ENCODE results near the gene PRAF2. TPM values are rescaled to one million over a fixed set of nuclear protein-coding genes. Genes with fewer than 3 reads are reported as not detected.

PRAF2 gene
- total and polyA plus RNA-seq, 2 experiments from 2014 or later = 6.7 to 59.7 TPM

GRCh38 chrX:49117581-49117980, 43.8 kb upstream of the PRAF2 start:
- WGBS (ENCODE audit: low lambda C conversion rate, missing lambda C conversion rate) = 80% methylated on average over 6 of the region's 6 CpGs

GRCh38 chrX:49116716-49117115, 42.9 kb upstream of the PRAF2 start:
- DNase-seq (ENCODE audit: low spot score) = no peak
- Histone ChIP-seq H4K20me1 (ENCODE audit: insufficient read depth, poor library complexity, severe bottlenecking) (no peaks in the 10 kb centered on the region), H3K27me3 (no peaks in the 10 kb centered on the region), H3K79me2 (no peaks in the 10 kb centered on the region), H2AFZ (no peak overlapping the region), H3K36me3 (replicated peaks; ENCODE audit: insufficient read depth, low read depth) (no peaks in the 10 kb centered on the region), H3K4me1 (ENCODE audit: insufficient read depth) (no peaks in the 10 kb centered on the region), H3K4me2 (no peak overlapping the region), H3K9me2 (replicated peaks; ENCODE audit: insufficient read depth) (no peaks in the 10 kb centered on the region), H3K9me3 (ENCODE audit: low read depth) (no peaks in the 10 kb centered on the region), H3K4me3 (no peak overlapping the region), H3K27ac (no peak overlapping the region)
- WGBS (ENCODE audit: low lambda C conversion rate, missing lambda C conversion rate) = 68% methylated on average over 5 of the region's 5 CpGs
- TF ChIP-seq EZH2 (IDR thresholded peaks at IDR 0.05; ENCODE audit: borderline replicate concordance) (no peak), CTCF (IDR thresholded peaks at IDR 0.05; ENCODE audit: poor library complexity) (no peak), EZH2phosphoT487 (IDR thresholded peaks at IDR 0.05; ENCODE audit: low read depth, severe bottlenecking, unreplicated experiment) (no peak)

More at GRCh38 chrX:49117581-49117980, 43.8 kb upstream of the PRAF2 start:
- H3K27me3 ChIP-seq = no peaks in the 10 kb centered on the region
- no peaks in the 10 kb centered on the region for H3K4me1 ChIP-seq (ENCODE audit: insufficient read depth)
- H2AFZ ChIP-seq = no peak overlapping the region
- H3K4me3 ChIP-seq = no peak overlapping the region
- no peaks in the 10 kb centered on the region for H3K36me3 ChIP-seq (replicated peaks; ENCODE audit: insufficient read depth, low read depth)
- no peaks in the 10 kb centered on the region for H4K20me1 ChIP-seq (ENCODE audit: insufficient read depth, poor library complexity, severe bottlenecking)
- H3K4me2 ChIP-seq = no peak overlapping the region
- H3K79me2 ChIP-seq = peaks cover 2% of the 10 kb centered on the region
- H3K9me2 ChIP-seq (replicated peaks; ENCODE audit: insufficient read depth) = no peaks in the 10 kb centered on the region
- no peak for TF ChIP-seq CTCF (IDR thresholded peaks at IDR 0.05; ENCODE audit: poor library complexity)
- TF ChIP-seq EZH2 (IDR thresholded peaks at IDR 0.05; ENCODE audit: borderline replicate concordance) = no peak
- no peak for TF ChIP-seq EZH2phosphoT487 (IDR thresholded peaks at IDR 0.05; ENCODE audit: low read depth, severe bottlenecking, unreplicated experiment)
- DNase-seq (ENCODE audit: low spot score) = no peak
- no peaks in the 10 kb centered on the region for H3K9me3 ChIP-seq (ENCODE audit: low read depth)
- H3K27ac ChIP-seq = no peak overlapping the region

- H3K27me3 ChIP-seq = no peaks in the 10 kb centered on the region
- no peaks in the 10 kb centered on the region for H3K9me2 ChIP-seq (replicated peaks; ENCODE audit: insufficient read depth)
- WGBS (ENCODE audit: low lambda C conversion rate, missing lambda C conversion rate) = 82% methylated on average over 8 of the region's 8 CpGs
- H4K20me1 ChIP-seq (ENCODE audit: insufficient read depth, poor library complexity, severe bottlenecking) = no peaks in the 10 kb centered on the region
- DNase-seq (ENCODE audit: low spot score) = no peak
- H3K4me1 ChIP-seq (ENCODE audit: insufficient read depth) = no peaks in the 10 kb centered on the region
- TF ChIP-seq CTCF (IDR thresholded peaks at IDR 0.05; ENCODE audit: poor library complexity) (no peak), EZH2phosphoT487 (IDR thresholded peaks at IDR 0.05; ENCODE audit: low read depth, severe bottlenecking, unreplicated experiment) (no peak), EZH2 (IDR thresholded peaks at IDR 0.05; ENCODE audit: borderline replicate concordance) (no peak)
- no peaks in the 10 kb centered on the region for H3K36me3 ChIP-seq (replicated peaks; ENCODE audit: insufficient read depth, low read depth)
- no peak overlapping the region for H2AFZ ChIP-seq
- no peak overlapping the region for H3K4me2 ChIP-seq
- H3K27ac ChIP-seq = no peak overlapping the region
- no peaks in the 10 kb centered on the region for H3K79me2 ChIP-seq
- no peaks in the 10 kb centered on the region for H3K9me3 ChIP-seq (ENCODE audit: low read depth)
- H3K4me3 ChIP-seq = no peak overlapping the region
Observed at GRCh38 chrX:49116076-49116475, 42.3 kb upstream of the PRAF2 start.

- no peaks in the 10 kb centered on the region for H3K4me1 ChIP-seq (ENCODE audit: insufficient read depth)
- WGBS (ENCODE audit: low lambda C conversion rate, missing lambda C conversion rate) = 71% methylated on average over 3 of the region's 3 CpGs
- H3K79me2 ChIP-seq = no peaks in the 10 kb centered on the region
- no peaks in the 10 kb centered on the region for H3K36me3 ChIP-seq (replicated peaks; ENCODE audit: insufficient read depth, low read depth)
- H3K9me2 ChIP-seq (replicated peaks; ENCODE audit: insufficient read depth) = no peaks in the 10 kb centered on the region
- no peaks in the 10 kb centered on the region for H3K27me3 ChIP-seq
- DNase-seq (ENCODE audit: low spot score) = no peak
- H3K4me2 ChIP-seq = no peak overlapping the region
- H3K9me3 ChIP-seq (ENCODE audit: low read depth) = no peaks in the 10 kb centered on the region
- H3K27ac ChIP-seq = no peak overlapping the region
- H2AFZ ChIP-seq = no peak overlapping the region
- no peak overlapping the region for H3K4me3 ChIP-seq
- TF ChIP-seq EZH2phosphoT487 (IDR thresholded peaks at IDR 0.05; ENCODE audit: low read depth, severe bottlenecking, unreplicated experiment) = no peak
- no peak for TF ChIP-seq EZH2 (IDR thresholded peaks at IDR 0.05; ENCODE audit: borderline replicate concordance)
- no peak for TF ChIP-seq CTCF (IDR thresholded peaks at IDR 0.05; ENCODE audit: poor library complexity)
- H4K20me1 ChIP-seq (ENCODE audit: insufficient read depth, poor library complexity, severe bottlenecking) = no peaks in the 10 kb centered on the region
Observed at GRCh38 chrX:49111791-49112190, 38.0 kb upstream of the PRAF2 start.
